T-helper 1 cell (primary cell): Measurements from ENCODE around the gene ZNF219.
"Not testable (repeated sequence)": the region's sequence is repeated elsewhere in the genome, so short reads cannot be mapped to it uniquely, and the experiment has no call there.

Source experiments
- DNase-seq, 5 donors: peaks; one replicate each; pipeline ENCODE4 v3.0.0-alpha.2; 2012 to 2020

The ZNF219 gene

DNA sequence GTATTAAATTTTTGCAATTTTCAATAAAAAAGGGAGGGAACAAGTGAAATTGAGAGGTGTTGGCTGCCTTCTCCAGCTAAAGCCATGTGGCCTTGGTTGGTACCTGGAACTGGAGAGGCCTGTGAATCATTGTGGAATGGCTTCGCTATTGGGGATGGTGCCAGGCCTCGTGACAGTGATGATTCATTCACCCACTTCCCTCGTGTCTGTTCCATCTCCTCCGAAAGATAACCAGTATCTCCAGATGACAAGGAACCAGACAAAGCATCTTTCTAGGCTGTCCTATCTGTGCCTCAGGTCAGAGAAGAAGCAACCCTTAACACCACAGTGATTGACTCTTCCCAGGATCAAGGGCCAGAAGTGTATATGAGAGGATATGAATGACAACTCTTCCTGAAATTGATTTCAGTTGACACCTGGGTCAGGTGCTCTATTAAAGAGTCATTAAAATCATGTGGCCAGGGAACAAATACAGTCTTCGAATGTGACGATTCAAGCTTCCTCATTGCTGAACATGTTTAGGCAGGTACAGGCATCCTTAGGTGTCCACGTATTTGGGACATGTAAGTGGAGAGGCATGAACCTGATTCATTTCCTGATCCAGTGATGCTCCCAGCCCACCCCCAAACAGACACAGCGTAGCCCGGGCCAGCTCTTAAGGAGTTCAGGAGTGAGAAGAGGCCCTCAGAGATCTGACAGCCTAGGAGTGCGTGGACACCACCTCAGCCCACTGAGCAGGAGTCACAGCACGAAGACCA, 56.6 kb downstream of the ZNF219 start, which contains the start of gene RNASE7:
Gene RNASE7 (plus strand): TSS at position 687 of the 758 bp plus-strand sequence. CDS start 631 bp downstream, outside the sequence.
- no peak for DNase-seq

DNA sequence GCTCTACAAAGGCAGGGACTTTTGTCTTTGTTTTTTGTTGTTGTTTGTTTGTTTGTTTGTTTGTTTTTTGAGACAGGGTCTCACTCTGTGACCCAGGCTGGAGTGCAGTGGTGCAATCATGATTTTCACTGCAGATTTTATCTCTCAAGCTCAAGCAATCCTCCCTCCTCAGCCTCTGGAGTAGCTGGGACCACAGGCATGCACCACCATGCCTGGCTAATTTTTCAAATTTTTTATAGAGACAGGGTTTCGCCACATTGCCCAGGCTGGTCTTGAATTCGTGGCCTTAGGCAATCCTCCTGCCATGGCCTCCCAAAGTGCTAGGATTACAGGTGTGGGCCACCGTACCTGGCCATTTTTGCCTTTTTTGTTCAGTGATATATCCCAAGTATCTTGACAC, 57.5 kb downstream of the ZNF219 start:
- not testable (repeated sequence) for DNase-seq

DNA sequence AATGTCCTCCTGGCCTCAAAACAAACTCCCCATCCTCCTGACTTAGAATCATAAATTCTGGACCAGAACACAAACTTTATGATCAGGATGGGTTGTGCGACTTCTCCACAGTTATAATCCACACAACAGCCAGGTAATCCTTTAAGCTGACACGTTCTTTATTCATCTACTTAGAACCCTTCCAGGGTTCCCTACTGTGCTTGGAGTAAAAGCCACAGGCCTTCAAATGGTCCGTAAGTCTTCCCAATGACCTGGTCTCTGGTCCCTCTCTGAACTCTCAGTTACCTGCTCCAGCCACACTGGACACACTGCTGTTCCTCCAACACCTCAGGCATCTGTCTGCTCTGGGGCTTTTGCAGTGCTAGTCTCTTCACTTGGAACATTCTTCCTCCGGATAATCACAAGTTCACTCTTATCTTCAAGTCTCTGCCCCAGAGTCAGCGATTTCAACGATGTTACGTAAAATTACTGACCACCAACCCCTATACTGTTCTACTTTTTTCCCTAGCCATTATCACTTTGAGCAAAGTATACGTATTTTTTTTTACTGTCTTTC, 58.0 kb downstream of the ZNF219 start:
- no peak for DNase-seq
